Epithelial cell of esophagus (primary cell): Measurements from ENCODE around the gene LMBR1L.
"Not testable (repeated sequence)": the region's sequence is repeated elsewhere in the genome, so short reads cannot be mapped to it uniquely, and the experiment has no call there.

Source experiments
- DNase-seq: peaks from one replicate; pipeline ENCODE4 v3.0.0; 2010; ENCODE audit warnings: low read depth
- H3K4me3 ChIP-seq: 2 replicates; pipeline ENCODE4 v1.5.1; 2011; ENCODE audit warnings: mild to moderate bottlenecking, low read length, control low read depth
- CTCF ChIP-seq: IDR thresholded peaks from 2 replicates; pipeline ENCODE4 v1.5.1; 2011; ENCODE audit warnings: low read depth, mild to moderate bottlenecking, low read length, control low read depth, inconsistent platforms; ENCODE audit not compliant: insufficient read depth; ENCODE audit errors: missing control alignments

The LMBR1L gene

GRCh38 chr12:49130151-49131050, 19.8 kb upstream of the LMBR1L start:
- peak overlapping the region; percentile 97 for H3K4me3 ChIP-seq
- TF ChIP-seq CTCF = peak; percentile 90
- peak; percentile 93 for DNase-seq

DNA sequence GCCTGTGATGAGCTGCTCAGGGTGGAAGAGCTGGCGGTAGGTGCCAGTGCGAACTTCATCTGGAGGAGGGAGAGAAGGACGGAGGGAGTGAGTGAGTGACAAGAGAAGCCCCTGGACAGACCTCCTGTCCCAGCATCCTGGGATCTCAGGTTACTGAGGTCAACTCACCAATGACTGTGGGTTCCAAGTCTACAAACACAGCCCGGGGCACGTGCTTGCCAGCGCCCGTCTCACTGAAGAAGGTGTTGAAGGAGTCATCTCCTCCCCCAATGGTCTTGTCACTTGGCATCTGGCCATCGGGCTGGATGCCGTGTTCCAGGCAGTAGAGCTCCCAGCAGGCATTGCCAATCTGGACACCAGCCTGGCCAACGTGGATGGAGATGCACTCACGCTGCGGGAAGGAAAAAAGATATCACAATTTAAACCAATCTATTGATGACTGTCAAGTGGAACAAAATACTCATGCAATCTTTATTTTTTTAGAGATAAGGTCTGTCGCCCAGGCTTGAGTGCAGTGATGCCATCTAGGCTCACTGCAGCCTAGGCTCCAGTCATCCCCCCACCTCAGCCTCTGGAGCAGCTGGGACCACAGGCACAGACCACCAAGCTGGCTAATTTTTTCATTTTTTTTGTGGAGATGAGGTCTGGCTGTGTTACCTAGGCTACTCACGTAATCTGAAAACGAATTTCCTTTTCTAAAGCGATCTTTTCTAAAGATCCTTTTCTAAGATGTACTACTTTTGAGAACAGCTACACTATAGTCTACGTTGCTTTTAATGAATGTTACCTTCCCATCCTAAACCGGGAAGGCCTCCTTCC, 18.9 kb upstream of the LMBR1L start:
- no peak for DNase-seq
- no peak for TF ChIP-seq CTCF
- H3K4me3 ChIP-seq = peak overlapping the region; percentile 97

- not testable (repeated sequence) for H3K4me3 ChIP-seq, DNase-seq
Measured at GRCh38 chr12:49127971-49128370, 17.3 kb upstream of the LMBR1L start.

DNA sequence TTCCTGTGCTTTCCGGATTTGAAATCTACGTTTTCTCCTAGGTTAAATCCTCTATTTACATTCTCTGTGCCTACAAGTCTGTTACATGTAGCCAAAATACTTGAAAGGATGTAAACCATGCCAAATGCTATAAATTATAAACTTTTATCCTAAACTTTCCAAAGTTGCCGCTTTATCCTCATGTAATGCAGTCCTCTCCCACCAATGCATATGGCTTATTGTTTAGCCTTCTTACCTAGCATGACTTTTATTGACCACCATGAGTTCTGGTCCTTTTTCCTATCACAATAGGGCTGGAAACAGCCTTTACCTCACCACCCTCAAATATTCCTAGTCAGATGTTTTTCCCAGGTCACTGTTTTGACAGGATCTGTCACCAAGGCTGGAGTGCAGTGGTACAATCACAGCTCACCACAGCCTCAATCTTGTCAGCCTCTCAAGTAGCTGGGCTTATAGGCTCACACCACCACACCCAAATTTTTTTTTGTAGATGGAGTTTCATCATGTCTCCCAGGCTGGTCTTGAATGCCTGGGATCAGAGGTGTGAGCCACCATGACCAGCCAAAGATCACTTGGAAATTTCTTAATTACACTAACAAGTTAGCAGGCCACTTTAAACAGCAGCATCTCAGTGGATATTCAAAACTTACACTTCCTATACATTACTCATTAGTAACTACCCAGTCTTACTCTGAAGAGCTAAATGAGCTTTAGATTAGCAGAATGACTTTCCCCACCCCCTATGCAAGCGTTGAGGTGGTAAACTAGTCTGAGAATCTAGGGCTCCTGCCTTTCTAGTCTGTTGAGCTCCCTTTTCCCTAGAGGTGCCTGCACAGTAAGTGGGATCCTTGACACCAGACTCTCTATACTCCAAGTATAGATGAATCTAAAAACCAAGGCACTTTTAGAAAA, 16.5 kb upstream of the LMBR1L start:
- DNase-seq = no peak
- no peak for TF ChIP-seq CTCF
- H3K4me3 ChIP-seq = no peak overlapping the region

DNA sequence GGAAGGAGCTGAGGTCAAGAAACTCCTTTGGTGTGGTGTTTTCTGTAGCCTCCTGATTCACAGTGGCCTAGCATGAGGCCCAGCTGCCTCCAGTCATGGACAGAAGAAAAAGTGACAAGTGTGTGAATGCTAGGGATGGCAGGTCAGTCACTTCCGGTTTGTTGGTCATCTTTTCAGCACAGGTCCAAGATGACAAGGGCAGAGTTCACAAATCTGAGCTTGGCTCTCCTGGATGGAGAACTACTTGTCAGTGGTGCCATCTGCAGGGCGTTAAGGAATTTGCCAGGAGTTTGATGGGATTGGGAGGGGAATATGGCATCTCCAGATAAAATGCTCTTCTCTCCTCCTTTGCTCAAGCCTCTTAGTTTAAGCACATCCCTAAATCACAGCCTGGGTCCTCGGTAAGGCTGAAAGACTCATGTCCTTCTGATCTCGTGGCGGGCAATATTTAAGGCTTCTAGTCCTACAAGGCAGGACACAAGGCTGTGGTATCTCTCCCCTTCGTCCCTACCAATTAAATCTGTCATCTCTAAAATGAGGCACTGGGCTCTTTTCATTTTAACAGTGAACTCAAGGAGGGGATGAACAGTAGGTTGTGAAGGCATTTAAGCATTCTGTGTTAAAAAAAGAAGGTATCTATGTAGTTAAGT, 10.5 kb upstream of the LMBR1L start:
- TF ChIP-seq CTCF = peak; percentile 82
- peak; percentile 71 for DNase-seq
- no peak overlapping the region for H3K4me3 ChIP-seq

- no peak for DNase-seq
- no peak for TF ChIP-seq CTCF
- peak overlapping the region; percentile 83 for H3K4me3 ChIP-seq
Measured at GRCh38 chr12:49111206-49111605, 559 bp upstream of the LMBR1L start.
